22Rv1 (cell line): Measurements from ENCODE around the gene ENTPD2.

Experiments
- H3K27ac ChIP-seq: fragments of 450-650 bp; 2 replicates; pipeline ENCODE4 v1.5.1; 2017
- ZFX ChIP-seq: fragments of 450-650 bp; IDR thresholded peaks from 2 replicates; pipeline ENCODE4 v1.6.1; 2017; ENCODE audit warnings: antibody characterized with exemption, borderline replicate concordance
- TF ChIP-seq, protein P1 (sequence below): fragments of 450-650 bp; IDR thresholded peaks from 2 replicates; pipeline ENCODE4 v1.5.1; 2017; ENCODE audit warnings: mild to moderate bottlenecking

ENTPD2 gene

GRCh38 chr9:137018761-137019559 lies 34.9 kb downstream of the ENTPD2 start:
- TF ChIP-seq, protein P1, sequence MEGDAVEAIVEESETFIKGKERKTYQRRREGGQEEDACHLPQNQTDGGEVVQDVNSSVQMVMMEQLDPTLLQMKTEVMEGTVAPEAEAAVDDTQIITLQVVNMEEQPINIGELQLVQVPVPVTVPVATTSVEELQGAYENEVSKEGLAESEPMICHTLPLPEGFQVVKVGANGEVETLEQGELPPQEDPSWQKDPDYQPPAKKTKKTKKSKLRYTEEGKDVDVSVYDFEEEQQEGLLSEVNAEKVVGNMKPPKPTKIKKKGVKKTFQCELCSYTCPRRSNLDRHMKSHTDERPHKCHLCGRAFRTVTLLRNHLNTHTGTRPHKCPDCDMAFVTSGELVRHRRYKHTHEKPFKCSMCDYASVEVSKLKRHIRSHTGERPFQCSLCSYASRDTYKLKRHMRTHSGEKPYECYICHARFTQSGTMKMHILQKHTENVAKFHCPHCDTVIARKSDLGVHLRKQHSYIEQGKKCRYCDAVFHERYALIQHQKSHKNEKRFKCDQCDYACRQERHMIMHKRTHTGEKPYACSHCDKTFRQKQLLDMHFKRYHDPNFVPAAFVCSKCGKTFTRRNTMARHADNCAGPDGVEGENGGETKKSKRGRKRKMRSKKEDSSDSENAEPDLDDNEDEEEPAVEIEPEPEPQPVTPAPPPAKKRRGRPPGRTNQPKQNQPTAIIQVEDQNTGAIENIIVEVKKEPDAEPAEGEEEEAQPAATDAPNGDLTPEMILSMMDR: no peak
- no peak for TF ChIP-seq ZFX
- no peak overlapping the region for H3K27ac ChIP-seq

DNA sequence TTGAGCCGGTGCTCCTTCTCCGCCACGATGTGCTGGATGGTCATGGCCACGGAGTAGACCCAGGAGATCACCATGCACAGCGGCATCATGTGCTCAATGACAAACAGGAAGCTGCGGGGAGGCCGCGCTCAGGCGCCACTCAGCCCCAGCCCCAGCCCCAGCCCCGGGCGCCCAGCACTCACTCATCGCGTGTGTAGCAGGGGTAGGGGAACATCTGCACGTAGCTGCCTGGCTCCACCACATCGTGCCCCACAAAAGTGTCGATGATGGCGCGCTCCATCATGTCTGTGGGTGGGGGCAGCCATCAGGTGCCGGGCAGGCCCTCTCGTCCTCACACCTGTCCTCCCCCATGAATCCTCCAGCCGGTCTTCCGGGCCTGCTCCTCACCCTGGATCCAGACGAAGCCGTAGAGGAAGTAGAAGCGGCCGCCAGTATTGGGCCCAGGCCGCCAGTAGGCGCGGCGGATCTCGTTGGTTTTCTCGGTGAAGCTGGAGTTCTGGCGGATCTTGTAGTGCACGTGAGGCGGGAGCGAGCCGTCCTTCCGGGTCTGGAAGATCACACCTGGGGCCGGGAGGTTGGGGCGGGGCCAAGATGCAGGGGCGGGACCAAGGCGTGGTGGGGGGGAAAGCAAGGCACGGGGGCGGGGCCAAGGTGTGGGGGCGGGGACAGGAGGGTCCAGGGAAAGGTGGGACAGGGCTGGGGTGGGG lies 35.9 kb downstream of the ENTPD2 start:
- H3K27ac ChIP-seq: no peak overlapping the region
- no peak for TF ChIP-seq ZFX
- TF ChIP-seq, protein P1: no peak

DNA sequence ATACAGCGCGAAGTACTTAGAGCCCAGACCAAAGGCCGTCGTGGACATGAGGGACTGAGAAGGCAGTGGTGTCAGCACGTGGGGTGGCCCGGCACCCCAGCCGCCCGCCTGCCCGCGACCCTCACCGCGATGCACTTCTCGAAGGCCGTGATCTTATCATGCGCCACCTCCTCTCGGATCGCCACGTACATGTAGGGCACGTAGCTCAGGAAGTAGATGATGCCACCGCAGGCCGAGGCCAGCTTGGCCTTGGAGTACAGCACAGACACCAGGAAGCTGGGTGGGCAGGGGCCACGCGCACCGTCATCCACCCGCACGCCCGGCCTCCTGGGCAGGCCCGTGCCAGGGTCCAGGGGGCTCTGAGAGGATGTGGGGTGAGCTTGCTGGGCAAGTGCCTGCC lies 36.8 kb downstream of the ENTPD2 start:
- TF ChIP-seq, protein P1: no peak
- no peak for TF ChIP-seq ZFX
- H3K27ac ChIP-seq: no peak overlapping the region

- H3K27ac ChIP-seq: no peak overlapping the region
- TF ChIP-seq, protein P1: no peak
- no peak for TF ChIP-seq ZFX
Observed at GRCh38 chr9:137016436-137016835, 37.4 kb downstream of the ENTPD2 start.

- no peak overlapping the region for H3K27ac ChIP-seq
- TF ChIP-seq, protein P1: no peak
- TF ChIP-seq ZFX: no peak
Observed at GRCh38 chr9:137015976-137016375, 37.9 kb downstream of the ENTPD2 start.

DNA sequence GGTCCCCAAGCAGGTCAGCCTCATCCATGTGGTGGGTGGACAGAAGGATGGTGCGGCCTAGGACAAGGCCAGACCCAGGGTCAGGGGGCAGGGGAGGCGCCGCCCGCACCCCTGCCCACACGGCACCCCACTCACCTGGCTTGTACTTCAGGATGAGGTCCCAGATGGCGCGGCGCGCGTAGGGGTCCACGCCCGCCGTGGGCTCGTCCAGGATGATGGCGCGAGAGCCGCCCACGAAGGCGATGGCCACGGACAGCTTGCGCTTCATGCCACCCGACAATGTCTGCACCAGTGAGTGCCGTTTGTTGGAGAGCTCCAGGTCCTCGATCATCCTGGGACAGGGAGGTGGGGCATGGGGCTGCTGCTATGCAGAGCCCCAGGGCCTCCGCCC lies 38.3 kb downstream of the ENTPD2 start:
- no peak overlapping the region for H3K27ac ChIP-seq
- no peak for TF ChIP-seq ZFX
- TF ChIP-seq, protein P1: no peak
